ENCODE data around the gene IBSP. TPM values are rescaled to one million over a fixed set of nuclear protein-coding genes. Genes with fewer than 3 reads are reported as not detected.

The IBSP gene, protein sequence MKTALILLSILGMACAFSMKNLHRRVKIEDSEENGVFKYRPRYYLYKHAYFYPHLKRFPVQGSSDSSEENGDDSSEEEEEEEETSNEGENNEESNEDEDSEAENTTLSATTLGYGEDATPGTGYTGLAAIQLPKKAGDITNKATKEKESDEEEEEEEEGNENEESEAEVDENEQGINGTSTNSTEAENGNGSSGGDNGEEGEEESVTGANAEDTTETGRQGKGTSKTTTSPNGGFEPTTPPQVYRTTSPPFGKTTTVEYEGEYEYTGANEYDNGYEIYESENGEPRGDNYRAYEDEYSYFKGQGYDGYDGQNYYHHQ
- total RNA-seq: under 1 TPM in 1 of 6 donors, not detected in 5; 0.37 TPM
- not detected for polyA plus RNA-seq

DNA sequence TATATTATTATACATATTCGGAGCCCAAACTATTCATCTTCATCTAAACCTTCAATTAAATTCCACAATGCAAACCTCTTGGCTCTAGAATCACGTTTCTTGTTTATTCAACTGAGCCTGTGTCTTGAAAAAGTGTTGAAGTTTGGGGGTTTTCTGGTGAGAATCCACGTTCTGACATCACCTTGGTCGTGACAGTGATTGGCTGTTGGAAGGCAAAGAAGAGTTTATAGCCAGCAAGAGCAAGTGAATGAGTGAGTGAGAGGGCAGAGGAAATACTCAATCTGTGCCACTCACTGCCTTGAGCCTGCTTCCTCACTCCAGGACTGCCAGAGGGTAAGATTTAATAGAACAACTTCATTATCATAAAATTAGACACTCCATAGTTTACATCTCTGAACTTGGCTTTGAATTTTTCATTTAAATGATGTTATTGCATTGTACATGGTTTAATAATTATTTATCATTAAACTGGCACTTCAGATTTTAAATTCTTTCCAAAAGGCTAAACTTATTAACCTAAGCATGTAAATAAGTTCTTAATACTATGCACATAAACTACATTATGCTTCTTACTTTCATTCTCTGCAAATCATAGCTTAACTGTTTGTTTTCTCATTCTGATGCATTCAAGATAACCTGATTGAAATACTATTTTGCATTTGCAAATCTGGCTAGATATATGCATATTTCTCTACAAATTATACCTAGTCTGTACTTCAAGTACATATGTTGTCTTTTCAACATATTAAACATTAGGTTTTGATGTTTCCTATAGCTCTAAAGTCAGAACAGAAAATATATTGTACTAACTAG is at the start of gene IBSP:
TSS of gene IBSP (plus strand) at position 254 of the 813 bp plus-strand sequence. CDS start 2,808 bp downstream, outside the sequence.
- no peak for ATAC-seq
- WGBS, 2 donors: 39 to 42% methylated on average over 4 of the region's 4 CpGs
- intact Hi-C loops (cut with DNase I): no loop called here
- Histone ChIP-seq H3K9me3 (no peaks in the 10 kb centered on the region), H3K4me1 (no peaks in the 10 kb centered on the region), H3K27me3 (no peaks in the 10 kb centered on the region), H3K36me3 (no peaks in the 10 kb centered on the region), H3K4me3 (no peak within 1 kb of the TSS), H3K27ac (no peak within 1 kb of the TSS)
- FAIRE-seq: no peak
- TF ChIP-seq, protein P1, sequence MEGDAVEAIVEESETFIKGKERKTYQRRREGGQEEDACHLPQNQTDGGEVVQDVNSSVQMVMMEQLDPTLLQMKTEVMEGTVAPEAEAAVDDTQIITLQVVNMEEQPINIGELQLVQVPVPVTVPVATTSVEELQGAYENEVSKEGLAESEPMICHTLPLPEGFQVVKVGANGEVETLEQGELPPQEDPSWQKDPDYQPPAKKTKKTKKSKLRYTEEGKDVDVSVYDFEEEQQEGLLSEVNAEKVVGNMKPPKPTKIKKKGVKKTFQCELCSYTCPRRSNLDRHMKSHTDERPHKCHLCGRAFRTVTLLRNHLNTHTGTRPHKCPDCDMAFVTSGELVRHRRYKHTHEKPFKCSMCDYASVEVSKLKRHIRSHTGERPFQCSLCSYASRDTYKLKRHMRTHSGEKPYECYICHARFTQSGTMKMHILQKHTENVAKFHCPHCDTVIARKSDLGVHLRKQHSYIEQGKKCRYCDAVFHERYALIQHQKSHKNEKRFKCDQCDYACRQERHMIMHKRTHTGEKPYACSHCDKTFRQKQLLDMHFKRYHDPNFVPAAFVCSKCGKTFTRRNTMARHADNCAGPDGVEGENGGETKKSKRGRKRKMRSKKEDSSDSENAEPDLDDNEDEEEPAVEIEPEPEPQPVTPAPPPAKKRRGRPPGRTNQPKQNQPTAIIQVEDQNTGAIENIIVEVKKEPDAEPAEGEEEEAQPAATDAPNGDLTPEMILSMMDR (IDR thresholded peaks at IDR 0.05): no peak
- DNase-seq: no peak

DNA sequence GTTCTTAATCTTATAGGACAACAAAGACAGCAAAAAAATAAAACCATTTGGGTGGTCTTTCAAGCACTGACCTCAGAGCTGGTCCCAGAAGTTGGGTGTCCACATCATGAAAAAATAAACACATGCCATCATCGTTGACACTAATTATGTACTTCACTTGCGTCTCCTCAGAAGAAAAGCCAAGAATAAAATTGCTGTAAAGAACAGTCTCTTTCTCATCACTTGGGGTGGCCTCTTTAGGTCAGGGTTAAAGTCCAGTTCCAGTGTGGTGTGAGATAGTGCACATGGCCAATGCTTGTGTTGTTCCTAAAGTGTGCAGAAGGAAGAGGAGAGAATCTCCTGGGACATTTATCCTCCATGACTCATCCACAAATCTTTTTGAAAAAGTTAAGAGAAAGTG is 49.5 kb upstream of the IBSP start:
- H3K36me3 ChIP-seq: no peaks in the 10 kb centered on the region
- no peak overlapping the region for H3K27ac ChIP-seq
- no peak for FAIRE-seq
- TF ChIP-seq, protein P1 (IDR thresholded peaks at IDR 0.05): no peak
- no peak for ATAC-seq
- no peak overlapping the region for H3K4me3 ChIP-seq
- DNase-seq: no peak
- H3K27me3 ChIP-seq: no peaks in the 10 kb centered on the region
- no peaks in the 10 kb centered on the region for H3K4me1 ChIP-seq
- intact Hi-C loops (cut with DNase I): no loop called here
- 74 to 83% methylated on average over 2 of the region's 2 CpGs for WGBS, 2 donors
- H3K9me3 ChIP-seq: no peaks in the 10 kb centered on the region

DNA sequence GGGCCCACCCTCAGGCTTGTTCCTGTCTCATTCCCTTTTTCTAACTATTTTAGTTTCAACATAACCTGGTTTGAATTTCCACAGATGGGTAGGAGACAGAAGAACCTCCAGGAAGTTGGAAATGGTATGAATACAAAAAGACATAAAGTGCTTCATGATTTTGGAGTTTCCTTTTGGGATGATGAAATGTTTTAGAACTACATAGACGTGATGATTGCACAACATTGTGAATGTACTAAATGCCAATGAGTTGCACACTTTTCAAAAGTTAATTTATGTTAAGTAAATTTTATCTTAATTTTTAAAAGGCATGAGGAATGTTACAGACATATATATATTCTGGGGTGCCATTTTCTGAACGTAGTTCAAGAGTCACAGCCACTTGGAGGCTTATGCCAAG is 41.1 kb upstream of the IBSP start:
- DNase-seq (no peak), ATAC-seq (no peak), FAIRE-seq (no peak)
- TF ChIP-seq, protein P1 (IDR thresholded peaks at IDR 0.05): no peak
- Histone ChIP-seq H3K27me3 (no peaks in the 10 kb centered on the region), H3K4me1 (no peaks in the 10 kb centered on the region), H3K9me3 (no peaks in the 10 kb centered on the region), H3K27ac (no peak overlapping the region), H3K36me3 (no peaks in the 10 kb centered on the region), H3K4me3 (no peak overlapping the region)
- 37 to 56% methylated on average over 2 of the region's 2 CpGs for WGBS, 2 donors
- intact Hi-C loops (cut with DNase I): no loop called here

DNA sequence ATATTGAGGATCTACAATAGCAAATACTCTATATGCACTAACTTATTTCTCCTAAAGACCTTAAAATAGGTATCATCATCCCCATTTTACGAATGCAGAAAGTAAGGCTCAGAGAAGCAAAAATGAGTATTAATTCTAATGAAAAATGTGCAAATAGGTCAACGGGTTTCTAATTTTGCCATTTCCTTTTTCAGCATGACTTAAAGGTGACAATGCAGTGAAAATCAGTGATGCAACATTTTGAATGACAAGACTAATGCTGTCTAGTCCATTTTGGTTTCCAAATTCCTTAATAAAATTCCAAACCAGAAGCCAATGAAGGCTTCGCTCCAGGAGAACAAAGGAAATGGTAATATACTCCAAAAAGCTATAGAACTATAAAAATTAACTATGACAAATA is 37.0 kb upstream of the IBSP start:
- Histone ChIP-seq H3K4me1 (no peaks in the 10 kb centered on the region), H3K9me3 (no peaks in the 10 kb centered on the region), H3K36me3 (no peaks in the 10 kb centered on the region), H3K27me3 (no peaks in the 10 kb centered on the region), H3K27ac (no peak overlapping the region), H3K4me3 (no peak overlapping the region)
- FAIRE-seq: no peak
- intact Hi-C loops (cut with DNase I): no loop called here
- no peak for DNase-seq
- 72 to 86% methylated on average over 3 of the region's 3 CpGs for WGBS, 2 donors
- no peak for ATAC-seq
- TF ChIP-seq, protein P1 (IDR thresholded peaks at IDR 0.05): no peak

Measured in pancreas (tissue), 10 donors.